Type B pancreatic cell (in vitro differentiated cells): ENCODE results near the gene SLC8B1. TPM values are rescaled to one million over a fixed set of nuclear protein-coding genes. Genes with fewer than 3 reads are reported as not detected.
A peak's percentile ranks its signal among the peaks of the same experiment; 100 is the strongest.

Source experiments
- DNase-seq: peaks from one replicate; pipeline ENCODE4 v3.0.0; 2021; ENCODE audit warnings: mixed read lengths; ENCODE audit not compliant: unreplicated experiment; ENCODE audit errors: extremely low spot score
- H3K27ac Mint-ChIP-seq: 2 replicates; pipeline ENCODE4 v1.8.0; 2021; ENCODE audit warnings: mild to moderate bottlenecking, mixed read lengths
- H3K27me3 Mint-ChIP-seq: 2 replicates; pipeline ENCODE4 v1.8.0; 2021; ENCODE audit warnings: mixed read lengths
- H3K36me3 Mint-ChIP-seq: 2 replicates; pipeline ENCODE4 v1.8.0; 2021; ENCODE audit warnings: mixed read lengths
- H3K4me1 Mint-ChIP-seq: one replicate; pipeline ENCODE4 v1.8.0; 2021; ENCODE audit warnings: mixed read lengths; ENCODE audit not compliant: unreplicated experiment
- H3K4me3 Mint-ChIP-seq: 2 replicates; pipeline ENCODE4 v1.8.0; 2021; ENCODE audit warnings: mild to moderate bottlenecking, mixed read lengths
- H3K9me3 Mint-ChIP-seq: 2 replicates; pipeline ENCODE4 v1.8.0; 2021; ENCODE audit warnings: mixed read lengths
- CTCF ChIP-seq: fragments of 200-600 bp; sonication (generic); conservative IDR thresholded peaks from 2 replicates; pipeline ENCODE4 v1.5.0; 2021; ENCODE audit warnings: antibody characterized with exemption, mild to moderate bottlenecking
- microRNA-seq: library from miRNA; unstranded; fragments of <30 nt; microRNA quantifications from one replicate; pipeline ENCODE4, GENCODE V29; 2020
- total RNA-seq: library from RNA; stranded (reverse); gene quantifications from 2 replicates; pipeline ENCODE4 v1.2.1, GENCODE V29; 2021; ENCODE audit warnings: low replicate concordance

The SLC8B1 gene
- total RNA-seq, 1 donor from 2014 or later = 29.6 TPM

GRCh38 chr12:113249546-113249945 lies 85.4 kb downstream of the SLC8B1 start:
- DNase-seq = no peak
- Mint-ChIP-seq H3K27ac (peak overlapping the region; percentile 100), H3K36me3 (peaks cover 8% of the 10 kb centered on the region), H3K27me3 (no peaks in the 10 kb centered on the region), H3K4me1 (peaks cover 25% of the 10 kb centered on the region), H3K9me3 (no peaks in the 10 kb centered on the region), H3K4me3 (no peak overlapping the region)
- TF ChIP-seq CTCF = no peak

GRCh38 chr12:113248842-113249435 lies 86.0 kb downstream of the SLC8B1 start:
- Mint-ChIP-seq H3K27ac (peak overlapping the region; percentile 100), H3K9me3 (no peaks in the 10 kb centered on the region), H3K27me3 (no peaks in the 10 kb centered on the region), H3K4me3 (no peak overlapping the region), H3K36me3 (peaks cover 7% of the 10 kb centered on the region), H3K4me1 (peaks cover 30% of the 10 kb centered on the region)
- DNase-seq = no peak
- no peak for TF ChIP-seq CTCF

Small RNA genes within 50 kb of the gene (microRNA-seq; reads per million reads assigned to microRNA genes)
- gene MIR6762 = not detected

Other genes starting within 250 kb of the SLC8B1 start
- 0.58 and 2.7 TPM in 2 replicates for gene RASAL1, start 199.3 kb downstream of the SLC8B1 start, total RNA-seq
- gene CFAP73, start 185.4 kb downstream of the SLC8B1 start, total RNA-seq = 0.27 and 0.81 TPM in 2 replicates
- gene DDX54, start 149.6 kb downstream of the SLC8B1 start, total RNA-seq = 53.9 and 66.1 TPM in 2 replicates
- 19.0 and 21.7 TPM in 2 replicates for gene RITA1, start 149.4 kb downstream of the SLC8B1 start, total RNA-seq
- 55.6 and 103 TPM in 2 replicates for gene TPCN1, start 113.6 kb downstream of the SLC8B1 start, total RNA-seq
- 39.0 and 45.4 TPM in 2 replicates for gene PLBD2, start 23.5 kb upstream of the SLC8B1 start, total RNA-seq
- gene SDS, start 68.8 kb upstream of the SLC8B1 start, total RNA-seq = not detected in 2 replicates
- 4.5 and 5.3 TPM in 2 replicates for gene SDSL, start 87.3 kb upstream of the SLC8B1 start, total RNA-seq
- gene LHX5, start 136.8 kb upstream of the SLC8B1 start, total RNA-seq = 0.12 TPM in 1 of 2 replicates, not detected in the other